Memory B cell (primary cell): ENCODE data around the gene ALG1L2.
"Not testable (repeated sequence)": the region's sequence is repeated elsewhere in the genome, so short reads cannot be mapped to it uniquely, and the experiment has no call there.

ENCODE experiments used
- ATAC-seq: fragments of 150-1000 bp; cut with Tn5 transposase; 2 replicates; pipeline ENCODE4 v1.10.0; 2021; ENCODE audit warnings: low read depth, mild to moderate bottlenecking, moderate library complexity
- DNase-seq, 2 donors: peaks; one replicate each; pipeline ENCODE4 v3.0.0; 2022; ENCODE audit warnings: low spot score in 2 of 2
- H3K27ac Mint-ChIP-seq: one replicate; pipeline ENCODE4 v1.8.0; 2022; ENCODE audit warnings: mild to moderate bottlenecking, moderate library complexity, mixed read lengths
- H3K27me3 Mint-ChIP-seq: one replicate; pipeline ENCODE4 v1.8.0; 2022; ENCODE audit warnings: mixed read lengths
- H3K36me3 Mint-ChIP-seq: one replicate; pipeline ENCODE4 v1.8.0; 2022; ENCODE audit warnings: mild to moderate bottlenecking, mixed read lengths
- H3K4me1 Mint-ChIP-seq: one replicate; pipeline ENCODE4 v1.8.0; 2022; ENCODE audit warnings: mixed read lengths
- H3K4me3 Mint-ChIP-seq: one replicate; pipeline ENCODE4 v1.8.0; 2022; ENCODE audit warnings: mild to moderate bottlenecking, moderate library complexity, mixed read lengths
- H3K9me3 Mint-ChIP-seq: one replicate; pipeline ENCODE4 v1.8.0; 2022; ENCODE audit warnings: mixed read lengths

Gene ALG1L2

DNA sequence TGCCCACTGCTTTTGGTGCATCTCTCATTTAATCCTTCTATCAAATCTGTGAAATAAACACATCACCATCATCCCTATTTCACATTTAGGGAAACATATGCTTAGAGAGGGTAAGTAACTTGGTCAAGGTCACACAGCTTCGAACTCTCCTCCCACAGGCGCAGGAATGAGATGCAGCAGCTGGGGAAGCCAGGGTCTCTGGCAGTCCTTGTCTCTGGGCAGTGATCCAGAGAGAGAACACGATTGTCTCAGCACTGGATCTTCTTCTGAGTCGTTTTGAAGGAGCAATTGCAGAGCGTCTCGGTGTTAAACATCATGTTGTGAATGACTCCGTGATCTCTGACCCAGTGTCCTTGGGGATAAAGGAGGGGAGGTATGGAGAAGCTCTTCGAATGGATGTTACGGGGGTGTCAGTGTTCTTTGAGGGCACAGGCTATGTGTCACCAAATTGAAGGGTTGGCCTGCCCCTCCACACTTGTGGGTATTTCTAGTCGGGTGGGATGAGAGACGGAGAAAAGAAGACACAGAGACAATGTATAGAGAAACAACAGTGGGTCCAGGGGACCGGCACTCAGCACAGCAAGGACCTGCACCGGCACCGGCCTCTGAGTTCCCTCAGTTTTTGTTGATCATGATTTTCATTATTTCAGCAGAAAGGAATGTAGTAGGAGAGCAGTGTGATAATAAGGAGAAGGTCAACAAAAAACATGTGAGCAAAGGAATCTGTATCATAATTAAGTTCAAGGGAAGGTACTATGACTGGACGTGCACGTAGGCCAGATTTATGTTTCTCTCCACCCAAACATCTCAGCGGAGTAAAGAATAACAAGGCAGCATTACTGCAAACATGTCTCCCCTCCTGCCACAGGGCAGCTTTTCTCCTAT, 41.5 kb downstream of the ALG1L2 start:
- not testable (repeated sequence) for H3K4me3 Mint-ChIP-seq, H3K36me3 Mint-ChIP-seq, H3K27ac Mint-ChIP-seq, DNase-seq, ATAC-seq, H3K9me3 Mint-ChIP-seq, H3K27me3 Mint-ChIP-seq, H3K4me1 Mint-ChIP-seq

DNA sequence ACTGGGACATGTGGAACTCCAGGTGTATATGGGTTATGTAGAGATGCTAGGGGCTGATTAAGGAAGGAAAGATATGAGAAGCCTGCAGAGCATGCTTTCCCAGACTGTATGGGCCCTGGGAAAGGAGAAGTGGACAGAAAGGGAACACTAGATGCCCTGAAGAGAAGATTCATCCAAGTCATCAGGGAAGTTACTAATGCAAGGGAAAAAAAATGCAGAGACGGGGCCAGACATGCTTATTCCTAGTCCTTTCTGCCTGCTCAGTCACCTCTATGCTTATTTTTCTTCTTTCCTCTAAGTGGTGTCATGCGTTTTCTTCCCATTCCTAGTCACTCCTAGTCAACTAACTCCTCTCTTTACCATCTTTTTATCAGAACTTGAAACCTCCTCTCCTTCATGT, 43.8 kb downstream of the ALG1L2 start:
- H3K4me1 Mint-ChIP-seq, ATAC-seq, H3K36me3 Mint-ChIP-seq, H3K9me3 Mint-ChIP-seq, H3K27me3 Mint-ChIP-seq, H3K4me3 Mint-ChIP-seq, DNase-seq, H3K27ac Mint-ChIP-seq: not testable (repeated sequence)

DNA sequence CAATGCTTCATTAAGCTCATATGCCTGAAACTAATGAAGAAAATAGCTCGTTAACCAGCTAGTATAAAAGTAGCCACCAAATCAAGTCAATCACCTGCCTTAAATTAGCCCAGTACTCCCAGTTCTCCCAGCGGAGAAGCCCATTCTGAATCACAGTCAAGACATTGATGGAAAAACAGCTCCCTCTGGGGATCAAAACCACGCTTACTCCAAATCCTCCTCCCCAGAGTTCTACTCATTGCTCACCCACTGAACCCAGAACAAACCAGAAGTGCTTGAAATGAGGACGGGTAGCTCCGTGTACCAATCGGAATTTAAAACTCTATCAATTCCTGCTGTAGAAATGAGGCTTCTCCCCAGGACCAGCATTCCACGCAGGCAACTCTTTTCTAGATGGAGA, 54.7 kb downstream of the ALG1L2 start:
- ATAC-seq, H3K27me3 Mint-ChIP-seq, H3K27ac Mint-ChIP-seq, H3K4me1 Mint-ChIP-seq, H3K36me3 Mint-ChIP-seq, H3K9me3 Mint-ChIP-seq, DNase-seq, H3K4me3 Mint-ChIP-seq: not testable (repeated sequence)

DNA sequence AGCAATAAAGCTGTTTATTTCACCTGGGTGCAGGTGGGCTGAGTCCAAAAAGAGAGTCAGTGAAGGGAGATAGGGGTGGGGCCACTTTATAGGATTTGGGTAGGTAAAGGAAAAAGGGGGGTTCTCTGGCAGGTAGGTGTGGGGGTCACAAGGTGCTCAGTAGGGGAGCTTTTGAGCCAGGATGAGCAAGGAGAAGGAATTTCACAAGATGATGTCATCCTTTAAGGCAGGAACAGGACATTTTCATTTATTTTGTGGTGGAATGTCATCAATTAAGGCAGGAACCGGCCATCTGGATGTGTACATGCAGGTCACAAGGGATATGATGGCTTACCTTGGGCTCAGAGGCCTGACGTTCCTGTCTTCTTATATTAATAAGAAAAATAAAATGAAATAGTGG, 56.1 kb downstream of the ALG1L2 start:
- not testable (repeated sequence) for H3K4me3 Mint-ChIP-seq, H3K27me3 Mint-ChIP-seq, H3K36me3 Mint-ChIP-seq, H3K4me1 Mint-ChIP-seq, H3K9me3 Mint-ChIP-seq, ATAC-seq, DNase-seq, H3K27ac Mint-ChIP-seq

DNA sequence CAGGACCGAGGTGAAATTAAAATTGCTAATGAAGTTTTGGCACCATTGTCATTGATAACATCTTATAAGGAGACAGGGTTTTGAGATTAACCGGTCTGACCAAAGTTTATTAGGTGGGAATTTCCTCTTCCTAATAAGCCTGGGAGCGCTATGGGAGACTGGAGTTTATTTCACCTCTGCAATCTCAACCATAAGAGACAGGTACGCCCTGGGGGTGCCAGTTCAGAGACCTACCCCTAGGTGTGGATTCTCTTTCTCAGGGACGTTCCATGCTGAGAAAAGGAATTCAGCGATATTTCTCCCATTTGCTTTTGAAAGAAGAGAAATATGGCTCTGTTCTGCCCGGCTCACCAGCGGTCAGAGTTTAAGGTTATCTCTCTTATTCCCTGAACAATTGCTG, 57.4 kb downstream of the ALG1L2 start:
- not testable (repeated sequence) for H3K9me3 Mint-ChIP-seq, H3K4me1 Mint-ChIP-seq, ATAC-seq, H3K27ac Mint-ChIP-seq, H3K27me3 Mint-ChIP-seq, H3K36me3 Mint-ChIP-seq, H3K4me3 Mint-ChIP-seq, DNase-seq

DNA sequence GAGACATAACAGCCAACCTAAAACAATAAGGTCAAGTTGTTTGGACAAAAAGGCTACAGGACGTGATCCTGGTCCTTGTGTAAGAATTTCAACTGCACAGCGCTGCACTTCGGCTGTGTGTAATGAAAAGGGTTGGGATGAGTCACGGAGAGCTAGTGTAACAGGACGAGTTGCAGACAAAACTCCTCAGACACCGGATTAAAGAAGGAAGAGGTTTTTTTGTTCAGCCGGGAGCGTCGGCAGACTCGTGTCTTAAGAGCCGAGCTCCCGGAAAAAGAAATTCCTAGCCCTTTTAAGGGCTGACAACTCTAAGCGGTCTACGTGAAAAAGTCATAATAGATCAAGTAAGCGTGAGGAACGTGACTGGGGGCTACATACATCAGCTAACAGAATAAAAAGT, 59.1 kb downstream of the ALG1L2 start:
- not testable (repeated sequence) for H3K4me3 Mint-ChIP-seq, H3K36me3 Mint-ChIP-seq, H3K9me3 Mint-ChIP-seq, DNase-seq, H3K27ac Mint-ChIP-seq, H3K4me1 Mint-ChIP-seq, ATAC-seq, H3K27me3 Mint-ChIP-seq

DNA sequence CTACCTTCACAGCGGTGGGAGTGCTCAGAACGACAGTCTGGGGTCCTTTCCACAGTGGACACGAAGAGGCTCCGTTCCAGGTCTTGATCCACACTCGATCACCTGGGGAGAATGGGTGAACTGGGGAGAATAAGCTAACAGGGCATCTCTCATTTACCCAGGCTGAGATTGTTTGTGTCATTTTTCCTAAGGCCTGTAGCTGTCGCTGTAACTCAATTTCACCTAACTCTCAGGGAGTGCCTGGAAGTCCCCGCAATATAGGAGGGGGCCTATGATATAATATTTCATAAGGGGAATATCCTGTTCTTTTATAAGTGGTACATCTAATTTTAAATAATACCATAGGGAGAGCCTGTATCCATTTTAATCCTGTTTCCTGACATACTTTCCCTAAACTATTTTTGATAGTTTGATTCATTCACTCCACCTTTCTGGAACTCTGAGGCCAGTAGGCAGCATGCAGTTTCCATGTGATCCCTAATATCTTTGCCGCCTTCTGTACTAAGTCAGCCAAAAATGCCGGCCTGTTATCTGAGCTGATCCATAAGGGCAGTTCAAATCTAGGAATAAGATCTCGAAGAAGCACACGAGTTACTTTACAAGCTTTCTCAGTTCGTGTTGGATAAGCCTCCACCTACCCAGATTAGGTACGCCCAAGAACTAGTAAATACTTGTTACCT, 62.2 kb downstream of the ALG1L2 start:
- not testable (repeated sequence) for H3K4me1 Mint-ChIP-seq, DNase-seq, H3K27me3 Mint-ChIP-seq, H3K9me3 Mint-ChIP-seq, ATAC-seq, H3K27ac Mint-ChIP-seq, H3K36me3 Mint-ChIP-seq, H3K4me3 Mint-ChIP-seq

DNA sequence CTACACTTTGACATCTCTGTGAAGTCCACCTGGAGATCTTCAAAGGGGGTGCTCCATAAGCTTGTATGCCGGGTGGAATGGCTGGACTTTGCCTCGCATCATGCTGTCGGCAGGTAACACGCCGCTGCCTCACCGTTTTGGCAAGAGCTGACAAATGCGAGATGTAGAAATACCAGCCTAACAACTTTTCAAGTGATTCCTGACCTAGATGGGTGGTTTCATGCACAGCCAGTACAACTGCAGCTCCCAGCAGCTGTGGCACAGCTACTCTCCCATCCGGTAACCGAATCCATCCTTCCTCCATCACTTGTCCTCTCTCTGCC, 62.7 kb downstream of the ALG1L2 start:
- peaks cover 10% of the 10 kb centered on the region for H3K27me3 Mint-ChIP-seq
- not testable (repeated sequence) for H3K27ac Mint-ChIP-seq, H3K9me3 Mint-ChIP-seq, DNase-seq, H3K4me3 Mint-ChIP-seq, H3K4me1 Mint-ChIP-seq, H3K36me3 Mint-ChIP-seq, ATAC-seq

DNA sequence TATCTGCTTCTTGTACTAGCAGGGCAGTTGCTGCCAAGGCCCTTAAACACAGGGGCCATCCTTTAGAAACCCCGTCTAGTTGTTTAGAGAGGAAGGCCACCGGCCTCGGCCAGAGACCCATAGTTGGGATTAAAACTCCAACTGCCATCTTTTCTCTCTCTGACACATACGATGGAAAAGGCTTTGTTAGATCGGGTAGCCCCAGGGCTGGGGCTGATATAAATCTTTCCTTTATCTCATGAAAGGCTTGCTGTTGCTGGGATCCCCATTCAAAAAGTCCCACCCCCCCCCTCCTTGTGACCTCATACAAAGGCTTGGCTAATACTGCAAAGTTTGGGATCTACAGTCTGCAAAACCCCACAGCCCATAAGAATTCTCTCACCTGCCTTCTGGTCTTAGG, 63.8 kb downstream of the ALG1L2 start:
- ATAC-seq, H3K4me1 Mint-ChIP-seq, H3K4me3 Mint-ChIP-seq, H3K36me3 Mint-ChIP-seq, H3K27ac Mint-ChIP-seq, DNase-seq, H3K9me3 Mint-ChIP-seq: not testable (repeated sequence)
- peaks cover 13% of the 10 kb centered on the region for H3K27me3 Mint-ChIP-seq

DNA sequence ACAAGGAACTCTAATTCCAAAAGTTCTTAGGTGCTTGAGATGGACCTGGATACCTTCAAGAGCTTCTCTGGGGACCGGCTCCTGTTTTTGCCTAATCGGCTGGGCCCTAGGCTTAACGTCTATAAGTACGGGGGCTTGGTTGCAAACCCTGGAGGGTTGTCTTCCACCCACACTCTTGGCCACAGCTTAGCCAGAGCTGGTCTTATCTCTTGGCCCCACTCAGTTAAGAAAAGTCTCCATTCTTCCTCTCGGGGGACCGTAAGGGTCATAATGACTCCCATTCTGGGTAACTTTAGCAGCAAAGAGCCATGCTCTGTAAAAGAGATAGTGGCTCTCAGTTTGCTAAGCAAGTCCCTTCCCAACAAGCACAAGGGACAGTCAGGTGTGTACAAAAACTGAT, 64.8 kb downstream of the ALG1L2 start:
- not testable (repeated sequence) for H3K36me3 Mint-ChIP-seq, DNase-seq, H3K9me3 Mint-ChIP-seq, H3K4me3 Mint-ChIP-seq, H3K4me1 Mint-ChIP-seq, H3K27ac Mint-ChIP-seq, ATAC-seq
- H3K27me3 Mint-ChIP-seq = peaks cover 13% of the 10 kb centered on the region
